Stimulated activated CD8-positive, alpha-beta memory T cell treated with anti-CD3 and anti-CD28 coated beads, Interleukin-12 subunit alpha, Interleukin-12 subunit beta, amount 100 ng/mL, for 1 hour (primary cell): ENCODE data around the gene NSDHL.
"Not testable (repeated sequence)": the region's sequence is repeated elsewhere in the genome, so short reads cannot be mapped to it uniquely, and the experiment has no call there.

ENCODE experiments used
- DNase-seq: peaks from one replicate; pipeline ENCODE4 v3.0.0-alpha.2; 2020; ENCODE audit warnings: low read depth

The NSDHL gene

GRCh38 chrX:152895724-152896420 lies 65.0 kb downstream of the NSDHL start:
- no peak for DNase-seq

- no peak for DNase-seq
These were observed 65.6 kb downstream of the NSDHL start for GRCh38 chrX:152896450-152896849.

GRCh38 chrX:152897222-152898131 lies 66.6 kb downstream of the NSDHL start, which contains the start of gene ZNF185:
Gene ZNF185, plus strand, starts transcription at chrX:152898067. Its CDS starts 16,423 bp downstream, at chrX:152914490.
- no peak for DNase-seq

GRCh38 chrX:152898442-152898841 lies 67.6 kb downstream of the NSDHL start:
- DNase-seq = no peak

- no peak for DNase-seq
These were observed 68.4 kb downstream of the NSDHL start for GRCh38 chrX:152899111-152899873.

GRCh38 chrX:152899874-152900719 lies 69.2 kb downstream of the NSDHL start:
- no peak for DNase-seq

GRCh38 chrX:152900937-152901445 lies 70.1 kb downstream of the NSDHL start:
- no peak for DNase-seq

GRCh38 chrX:152901816-152902501 lies 71.1 kb downstream of the NSDHL start:
- no peak for DNase-seq

GRCh38 chrX:152902502-152902820 lies 71.6 kb downstream of the NSDHL start:
- DNase-seq = no peak

GRCh38 chrX:152903589-152903988 lies 72.7 kb downstream of the NSDHL start:
- DNase-seq = no peak

GRCh38 chrX:152904151-152905080 lies 73.6 kb downstream of the NSDHL start:
- no peak for DNase-seq

- DNase-seq = no peak
These were observed 74.2 kb downstream of the NSDHL start for GRCh38 chrX:152905081-152905420.

- no peak for DNase-seq
These were observed 76.3 kb downstream of the NSDHL start for GRCh38 chrX:152907084-152907651.

- DNase-seq = no peak
These were observed 77.6 kb downstream of the NSDHL start for GRCh38 chrX:152908486-152908885.

- not testable (repeated sequence) for DNase-seq
These were observed 79.2 kb downstream of the NSDHL start for GRCh38 chrX:152910018-152910417.

- DNase-seq = no peak
These were observed 81.2 kb downstream of the NSDHL start for GRCh38 chrX:152912106-152912505.

GRCh38 chrX:152912641-152913040 lies 81.8 kb downstream of the NSDHL start:
- no peak for DNase-seq

- no peak for DNase-seq
These were observed 82.5 kb downstream of the NSDHL start for GRCh38 chrX:152913346-152913745.

GRCh38 chrX:152913910-152914309 lies 83.0 kb downstream of the NSDHL start:
- no peak for DNase-seq
